Measurements from ENCODE around the gene NINJ2. TPM values are rescaled to one million over a fixed set of nuclear protein-coding genes. Genes with fewer than 3 reads are reported as not detected.

NINJ2 gene
- total RNA-seq, 1 experiment from 2014 or later = not detected

DNA sequence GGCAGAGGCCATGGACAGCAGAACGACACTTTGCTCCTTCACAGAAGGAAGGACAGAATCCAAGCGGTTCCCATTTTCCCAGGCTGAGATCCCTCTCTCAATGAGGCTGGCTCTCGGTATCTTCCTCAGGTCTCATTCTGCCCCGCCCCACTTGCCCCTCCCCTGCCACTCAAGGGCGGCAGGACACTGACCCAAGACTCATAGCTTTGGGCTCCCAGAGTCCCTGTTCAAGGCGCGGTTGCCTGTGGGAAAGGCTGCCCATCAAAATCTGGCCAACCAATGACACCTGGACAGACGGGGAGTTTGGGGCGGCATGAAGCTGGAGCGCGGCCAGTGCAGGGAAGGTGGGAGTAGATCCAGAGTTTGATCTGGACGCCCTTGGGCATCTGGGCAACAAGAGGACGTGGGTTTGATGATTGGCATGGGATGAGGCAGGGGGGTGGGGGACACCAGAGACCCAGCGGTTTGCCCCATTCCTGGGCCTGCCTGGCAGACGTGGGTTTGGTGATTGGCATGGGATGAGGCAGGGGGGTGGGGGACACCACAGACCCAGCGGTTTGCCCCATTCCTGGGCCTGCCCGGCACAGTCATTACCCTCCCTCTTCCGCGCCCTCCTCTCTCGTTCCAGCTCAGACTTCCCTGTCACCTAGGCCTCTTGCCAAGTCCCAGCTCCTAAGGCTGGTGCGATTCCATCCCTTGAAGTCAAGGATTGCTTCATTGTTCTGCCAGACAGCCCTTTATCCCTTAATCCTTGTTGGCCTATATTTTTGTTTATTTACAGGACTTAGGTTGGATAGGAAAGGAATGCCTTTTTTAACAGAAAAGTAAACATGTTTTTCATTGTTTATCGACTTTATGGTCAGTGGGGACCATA lies 92.1 kb downstream of the NINJ2 start:
- peak; percentile 93 for DNase-seq (ENCODE audit: low read depth)

DNA sequence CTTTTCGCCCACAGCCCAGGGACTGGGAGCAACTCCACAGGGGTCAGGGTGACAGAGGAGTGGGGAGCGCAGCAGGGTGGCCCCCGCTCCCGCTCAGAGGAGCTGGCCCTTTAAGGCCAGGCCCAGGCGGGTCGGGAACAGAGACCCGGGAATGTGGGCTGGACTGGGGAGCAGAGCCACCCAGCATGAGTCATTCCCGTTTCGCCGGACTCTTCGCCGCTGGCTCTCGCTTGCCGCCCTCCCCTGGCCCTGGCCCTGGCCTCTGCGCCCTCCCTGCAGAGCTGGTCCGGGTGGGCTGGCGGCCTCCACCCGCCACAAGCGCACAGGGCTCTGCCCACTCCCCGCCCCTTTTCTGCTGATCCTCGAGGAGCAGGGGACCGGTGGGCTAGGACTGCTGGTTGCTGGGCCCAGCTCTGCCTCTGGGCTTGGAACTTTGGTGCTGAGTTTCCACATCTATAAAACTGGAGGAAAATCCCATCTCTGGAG lies 92.8 kb downstream of the NINJ2 start:
- peak; percentile 88 for DNase-seq (ENCODE audit: low read depth)

DNA sequence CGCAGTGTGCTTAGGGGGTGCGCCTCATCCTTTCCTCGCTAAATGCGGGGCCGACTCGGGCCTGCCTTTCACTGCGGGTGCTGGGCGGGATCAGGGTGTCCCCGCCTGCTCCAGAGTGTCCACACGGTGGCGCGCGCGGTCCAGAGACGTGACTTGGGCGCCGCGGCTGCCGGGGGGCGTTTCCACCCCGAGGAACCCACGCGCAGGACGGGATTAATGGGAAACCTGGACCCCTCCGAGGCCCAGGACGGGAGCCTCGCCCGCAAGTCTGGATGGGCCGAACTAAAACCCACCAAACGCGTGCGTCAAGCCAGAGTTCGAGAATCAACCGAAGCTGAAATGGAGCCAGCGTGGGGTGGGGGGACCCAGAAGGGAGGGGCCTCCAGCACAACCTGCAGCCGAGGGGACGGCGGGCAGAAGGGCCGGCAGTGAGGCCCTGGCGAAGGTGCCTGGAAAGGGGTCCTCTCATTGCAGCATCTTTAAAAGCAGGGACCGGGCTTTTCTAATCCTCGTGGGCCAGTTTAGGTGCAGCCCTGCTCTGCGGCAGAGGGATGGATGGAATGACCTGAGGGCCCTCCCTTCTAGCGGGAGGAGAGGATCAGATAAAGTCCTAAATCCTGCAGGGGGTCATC lies 93.3 kb downstream of the NINJ2 start:
- DNase-seq (ENCODE audit: low read depth) = peak; percentile 79

DNA sequence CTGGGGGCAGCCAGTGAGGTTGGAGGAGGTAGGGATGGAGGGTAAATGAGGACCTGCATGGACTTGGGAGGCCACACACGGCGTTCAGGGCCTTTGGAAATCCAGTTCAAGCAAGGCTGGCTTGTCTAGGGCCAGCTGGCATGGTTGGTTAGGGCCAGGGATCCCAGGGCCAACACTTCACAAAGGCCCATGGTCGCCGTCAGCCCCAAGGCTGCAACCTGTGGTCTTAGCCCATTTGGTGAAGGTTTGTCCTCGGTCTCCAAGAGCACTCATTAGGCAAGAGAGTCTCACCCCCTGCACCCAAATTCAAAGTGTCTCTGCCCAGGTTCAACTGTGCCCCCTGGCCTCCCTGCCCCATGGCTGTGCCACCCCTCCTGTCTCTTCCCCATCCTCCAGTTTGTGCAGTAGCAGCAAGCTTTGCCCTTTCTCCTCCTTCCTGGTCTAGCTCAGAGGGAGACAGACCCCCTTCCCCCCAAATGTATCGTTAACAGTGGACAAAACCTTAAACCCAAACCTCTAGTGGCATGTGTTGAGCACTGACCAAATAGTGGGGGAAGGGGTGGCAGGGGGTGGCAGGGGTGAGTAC lies 94.1 kb downstream of the NINJ2 start:
- no peak for DNase-seq (ENCODE audit: low read depth)

DNA sequence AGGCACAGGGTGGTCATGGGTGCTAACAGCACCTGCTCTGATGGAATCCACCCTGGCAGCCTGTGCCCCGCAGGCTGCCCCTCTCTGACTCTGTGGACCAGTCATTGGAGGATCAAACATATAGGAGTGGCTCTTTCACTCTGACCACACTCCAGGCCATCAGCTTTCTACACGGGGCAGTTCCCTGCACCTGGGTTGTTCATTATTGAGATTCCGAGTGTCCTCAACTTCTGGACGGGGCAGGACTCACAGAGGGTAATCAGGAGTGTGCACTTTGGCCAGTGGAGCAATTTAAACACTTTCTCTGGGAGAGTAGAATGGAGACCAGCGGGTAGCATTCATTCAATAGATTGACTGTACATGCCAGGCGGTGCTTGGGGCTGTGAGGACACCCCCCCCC lies 94.8 kb downstream of the NINJ2 start:
- DNase-seq (ENCODE audit: low read depth) = no peak

DNA sequence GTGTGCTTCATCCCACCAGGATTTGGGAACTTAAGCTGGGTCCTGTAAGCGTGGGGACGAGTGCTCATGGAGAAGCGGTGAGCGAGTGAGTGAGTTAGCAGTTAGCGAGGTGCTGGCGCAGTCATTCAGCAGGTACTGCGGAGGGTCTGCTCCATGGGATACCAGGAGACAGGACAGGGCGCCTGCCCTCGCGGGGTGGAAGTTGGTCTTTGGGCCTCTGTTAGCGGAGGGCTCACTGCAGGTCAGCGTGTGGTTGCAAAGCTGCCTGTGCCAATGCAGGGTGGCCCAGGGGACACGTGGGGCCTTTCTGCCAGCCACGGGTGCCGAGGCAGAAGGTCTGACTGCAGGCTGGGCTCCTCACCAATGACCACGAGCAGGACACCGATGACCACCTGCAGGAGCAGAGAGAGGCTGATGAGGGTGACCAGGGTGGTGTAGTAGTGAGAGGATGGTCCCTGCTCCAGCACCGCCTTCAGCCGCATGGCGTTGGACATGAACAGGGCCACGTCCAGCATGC lies 97.6 kb downstream of the NINJ2 start:
- no peak for DNase-seq (ENCODE audit: low read depth)

DNA sequence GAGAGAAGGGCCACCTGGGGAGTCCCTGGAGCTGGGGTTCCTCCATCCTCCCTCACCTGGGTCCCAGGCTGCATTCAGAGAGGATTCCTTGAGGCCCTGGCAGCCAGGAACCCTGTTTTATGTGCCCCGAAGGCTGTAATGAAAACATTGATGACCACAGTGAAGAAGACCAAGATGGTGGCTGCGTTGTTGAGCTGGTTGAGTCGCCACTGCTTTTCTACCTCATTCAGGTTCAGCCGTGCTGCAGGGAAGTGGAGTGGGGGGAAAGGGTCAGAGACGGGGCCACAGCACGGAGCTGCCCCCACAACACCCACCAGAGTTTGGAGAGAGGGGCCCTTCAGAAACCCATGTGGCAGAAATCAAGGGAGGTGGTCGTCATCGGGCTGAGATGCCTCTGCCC lies 98.1 kb downstream of the NINJ2 start:
- no peak for DNase-seq (ENCODE audit: low read depth)

DNA sequence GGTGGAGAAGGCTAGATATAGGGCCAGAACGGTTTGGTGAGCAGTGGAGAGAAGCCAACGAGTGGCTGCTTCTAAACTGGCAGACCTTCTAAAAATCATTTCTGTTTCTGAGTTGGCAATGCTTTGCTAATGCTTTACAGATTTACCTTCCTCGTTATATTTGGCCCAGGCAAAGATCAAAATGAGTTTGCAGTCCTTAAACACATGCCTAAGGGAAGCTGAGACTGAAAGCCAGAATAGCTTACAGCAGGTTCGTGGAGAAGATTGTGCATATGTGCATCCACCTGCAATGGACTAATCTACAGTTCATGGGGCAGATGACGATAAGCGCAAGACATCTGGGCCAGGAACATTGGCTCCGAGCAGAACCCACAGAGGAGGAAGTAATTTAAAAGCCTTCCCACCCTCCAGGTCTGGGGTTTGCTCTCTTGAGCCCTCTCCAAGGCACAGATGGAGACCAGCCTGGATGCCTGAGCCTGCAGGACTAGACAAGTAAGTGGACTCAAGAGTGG lies 99.4 kb downstream of the NINJ2 start:
- no peak for DNase-seq (ENCODE audit: low read depth)

DNA sequence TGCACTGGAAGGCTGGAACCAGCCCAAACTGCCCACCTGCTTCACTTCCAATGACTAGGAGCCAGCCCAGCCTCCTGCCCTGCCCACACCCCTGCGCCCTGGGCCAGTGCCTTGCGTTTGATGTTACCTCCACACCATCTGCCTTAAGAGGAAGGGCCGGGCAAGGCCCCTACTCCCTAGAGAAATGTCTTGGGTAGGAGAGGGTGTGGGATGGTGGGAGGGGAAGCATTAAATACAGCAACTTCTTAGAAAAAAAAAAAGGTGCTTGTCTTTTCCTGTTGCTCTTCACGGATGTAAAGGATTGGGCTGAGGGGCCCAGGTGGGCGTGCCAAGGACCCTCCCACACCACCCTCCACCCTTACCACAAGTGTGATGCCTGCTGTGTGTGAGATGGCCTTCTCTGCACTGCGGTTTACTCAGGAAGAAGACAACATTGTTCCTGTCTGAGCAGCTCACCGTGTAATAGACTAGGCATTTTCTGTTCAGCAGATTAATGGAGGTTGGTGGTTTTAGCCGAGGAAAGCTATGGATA lies 99.9 kb downstream of the NINJ2 start:
- no peak for DNase-seq (ENCODE audit: low read depth)

DNA sequence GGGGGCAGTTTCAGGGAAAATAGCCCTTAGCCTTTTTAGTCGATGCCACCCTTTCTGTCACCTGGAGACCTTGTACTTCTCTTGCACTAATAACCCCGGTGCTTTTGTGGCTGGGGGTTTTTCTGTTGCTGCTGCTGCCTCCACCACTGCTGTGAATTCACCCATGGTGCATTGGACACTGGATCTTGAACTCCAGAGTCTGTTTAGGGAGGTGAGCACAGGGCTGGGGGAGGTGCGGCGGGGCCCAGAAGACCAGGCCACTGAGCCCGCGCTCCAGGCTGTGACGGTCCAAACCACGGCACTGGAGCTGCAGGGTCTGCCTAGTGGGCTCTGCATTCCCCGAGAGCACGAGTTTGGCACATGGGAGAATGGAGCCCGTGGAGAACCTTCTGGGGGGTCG lies 100.6 kb downstream of the NINJ2 start:
- DNase-seq (ENCODE audit: low read depth) = no peak

DNA sequence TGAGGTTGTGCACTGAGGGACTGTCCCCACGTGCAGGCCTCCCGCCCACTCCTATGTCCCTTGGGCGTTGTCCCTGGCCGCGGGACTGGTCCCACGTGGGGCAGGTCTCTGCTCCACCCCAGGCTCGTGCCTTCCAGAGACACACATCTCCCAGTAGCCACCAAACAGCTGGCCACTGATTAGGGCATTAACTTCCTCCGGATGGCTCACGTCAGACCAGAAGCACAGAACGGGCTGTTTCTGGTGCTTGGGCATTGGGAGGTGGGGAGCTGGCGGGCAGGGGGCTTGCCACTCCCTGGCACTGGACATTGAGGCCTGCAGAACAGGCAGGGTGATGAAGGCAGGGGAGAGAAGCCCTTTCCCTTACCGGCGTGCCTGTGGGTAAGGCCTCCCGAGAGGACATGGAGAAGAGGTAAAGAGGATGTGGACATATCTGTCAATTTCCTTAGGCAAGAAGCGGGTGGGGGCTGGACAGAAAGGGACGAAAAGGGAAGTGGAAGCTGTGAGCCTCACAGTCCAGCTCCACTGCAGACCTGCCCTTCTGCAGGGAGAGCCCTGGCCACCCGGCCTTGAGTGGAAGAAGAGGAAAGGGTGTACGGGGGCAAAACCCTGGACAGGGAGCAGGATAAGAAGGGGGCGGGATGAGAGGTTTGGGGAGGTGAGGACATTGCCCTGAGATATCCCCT lies 101.2 kb downstream of the NINJ2 start:
- no peak for DNase-seq (ENCODE audit: low read depth)

DNA sequence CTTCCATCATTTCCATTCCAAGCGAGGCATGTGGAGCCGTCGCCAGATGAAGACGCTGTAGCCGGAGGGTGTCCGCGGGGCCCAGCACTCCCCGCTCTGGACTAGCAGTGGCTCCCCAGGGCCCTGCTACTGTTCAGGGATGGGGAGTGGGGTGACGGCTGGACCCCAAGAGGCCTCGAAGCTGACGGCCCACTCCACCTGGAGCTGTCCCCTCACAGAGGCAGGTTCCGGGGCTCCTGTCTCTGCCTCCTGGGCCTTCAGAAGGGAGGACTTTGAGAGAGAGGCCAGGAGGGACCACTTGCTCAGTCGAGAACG lies 101.9 kb downstream of the NINJ2 start:
- DNase-seq (ENCODE audit: low read depth) = no peak

DNA sequence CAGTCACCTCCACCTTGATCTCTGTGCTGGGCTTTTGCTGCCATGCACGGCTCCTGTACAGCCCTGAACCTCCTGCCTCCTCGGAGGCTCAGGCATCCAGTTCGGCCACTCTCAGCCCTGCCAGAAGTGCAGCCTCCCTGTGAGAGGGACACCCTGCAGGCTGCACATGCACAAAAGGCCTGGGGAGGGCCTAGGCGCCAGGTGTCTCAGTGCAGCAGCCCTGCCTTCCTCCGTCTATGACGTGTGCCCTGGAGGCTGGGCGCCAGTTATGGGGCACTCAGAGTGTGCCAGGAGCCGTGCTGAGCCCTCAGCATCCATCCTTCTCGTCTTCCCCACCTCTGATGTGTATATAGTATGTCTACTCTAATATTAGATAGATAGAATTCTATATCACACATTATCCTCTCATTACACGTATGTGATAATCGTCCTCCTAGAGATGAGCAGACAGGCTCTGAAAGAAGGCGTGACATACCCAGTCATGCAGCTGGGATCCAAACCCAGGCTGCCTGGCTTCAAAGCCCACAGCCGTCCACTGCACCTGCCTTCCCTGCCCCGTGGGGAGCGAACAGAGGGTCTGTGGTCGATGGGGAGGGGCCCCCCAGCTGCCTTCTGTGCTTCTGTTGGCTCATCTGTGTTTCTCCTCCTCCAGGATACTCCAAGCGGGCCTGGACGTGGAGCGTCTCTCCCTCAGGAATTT lies 102.4 kb downstream of the NINJ2 start:
- DNase-seq (ENCODE audit: low read depth) = no peak

DNA sequence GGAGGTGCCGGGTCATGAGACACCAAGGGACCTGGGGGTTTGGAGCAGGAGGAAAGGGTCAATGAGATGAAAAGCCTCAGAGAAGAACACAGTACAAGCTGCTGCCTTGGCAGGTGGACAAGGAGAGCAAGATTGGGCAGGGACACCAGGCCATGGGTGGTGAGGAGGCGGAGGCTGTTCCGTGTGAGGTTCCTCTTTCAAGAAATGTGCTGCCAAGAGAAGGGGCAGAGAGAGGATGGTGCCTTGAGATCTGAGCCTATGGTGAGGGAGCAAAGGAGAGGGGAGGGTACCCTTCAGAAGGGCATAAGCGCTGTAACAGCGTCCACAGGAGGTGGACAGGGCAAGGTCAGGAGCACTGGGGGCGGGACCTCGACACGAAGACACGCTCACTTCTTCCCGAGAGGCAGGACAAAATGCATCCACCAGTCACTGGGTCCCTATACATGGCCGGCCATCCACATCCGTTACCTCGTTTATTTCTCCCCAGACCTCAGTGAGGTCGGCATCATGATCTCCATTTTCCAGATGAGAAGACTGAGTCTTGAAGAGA lies 103.3 kb downstream of the NINJ2 start:
- no peak for DNase-seq (ENCODE audit: low read depth)

DNA sequence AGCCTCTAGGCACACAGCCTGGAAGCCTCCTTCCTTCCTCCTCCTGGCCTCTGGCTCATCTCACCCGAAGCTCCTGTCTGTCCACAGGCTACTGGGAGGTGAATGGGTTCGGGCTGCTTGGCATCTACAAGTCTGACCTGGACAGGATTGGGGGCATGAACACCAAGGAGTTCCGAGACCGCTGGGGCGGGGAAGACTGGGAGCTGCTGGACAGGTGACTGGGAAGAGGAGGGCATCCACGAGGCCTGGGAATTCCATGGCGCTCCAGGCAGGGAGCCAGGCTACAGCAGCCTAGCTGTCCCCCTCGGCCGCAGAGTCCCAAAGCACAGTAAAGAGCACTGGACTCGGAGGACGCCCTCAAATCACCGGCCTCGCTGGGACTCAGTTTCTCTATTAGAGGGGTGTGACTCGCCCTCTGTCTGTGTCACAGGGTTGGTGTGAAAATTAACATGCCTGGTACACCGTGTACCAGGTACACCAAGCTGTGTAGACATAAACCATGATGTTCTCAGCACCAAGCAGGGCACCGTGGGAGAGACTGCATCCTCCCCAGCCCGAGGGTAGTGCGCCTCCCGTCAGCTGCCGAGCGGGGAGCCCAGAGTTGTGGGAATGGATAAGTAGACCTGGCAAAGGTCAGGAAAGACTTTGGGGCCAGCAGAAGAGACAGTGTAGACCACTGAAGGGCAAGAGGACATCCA lies 103.9 kb downstream of the NINJ2 start:
- DNase-seq (ENCODE audit: low read depth) = no peak

DNA sequence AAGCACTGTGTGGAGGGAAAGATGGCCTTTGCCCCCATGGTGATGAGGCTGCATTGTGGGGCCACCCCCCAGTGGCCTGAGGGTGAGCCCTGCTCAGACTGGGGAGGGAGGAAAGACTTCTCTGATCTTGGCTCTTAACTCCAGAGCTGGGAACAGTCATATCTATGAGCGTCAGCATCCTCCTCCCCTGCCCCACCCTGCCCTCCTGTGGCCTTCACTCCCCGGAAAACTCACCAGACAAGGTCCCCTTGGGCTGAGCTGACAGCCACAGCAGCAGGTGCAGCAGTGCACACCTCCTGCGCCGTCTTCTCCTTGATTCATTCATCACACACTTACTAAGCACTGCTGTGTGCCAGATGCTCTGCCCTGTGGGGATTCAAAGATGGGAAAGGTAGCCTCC lies 104.7 kb downstream of the NINJ2 start:
- DNase-seq (ENCODE audit: low read depth) = no peak

DNA sequence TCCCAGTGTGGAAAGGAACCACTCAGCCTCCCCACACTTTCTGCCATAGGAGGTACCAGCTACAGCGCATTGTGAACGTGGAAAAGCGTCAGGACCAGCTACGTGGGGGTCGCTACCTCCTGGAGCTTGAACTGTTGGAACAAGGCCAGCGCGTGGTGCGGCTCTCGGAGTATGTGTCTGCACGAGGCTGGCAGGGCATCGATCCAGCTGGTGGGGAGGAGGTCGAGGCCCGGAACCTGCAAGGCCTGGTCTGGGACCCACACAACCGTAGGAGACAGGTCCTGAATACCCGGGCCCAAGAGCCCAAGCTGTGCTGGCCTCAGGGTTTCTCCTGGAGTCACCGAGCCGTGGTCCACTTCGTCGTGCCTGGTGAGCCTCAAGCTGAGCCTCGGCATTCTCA lies 106.7 kb downstream of the NINJ2 start:
- DNase-seq (ENCODE audit: low read depth) = no peak

DNA sequence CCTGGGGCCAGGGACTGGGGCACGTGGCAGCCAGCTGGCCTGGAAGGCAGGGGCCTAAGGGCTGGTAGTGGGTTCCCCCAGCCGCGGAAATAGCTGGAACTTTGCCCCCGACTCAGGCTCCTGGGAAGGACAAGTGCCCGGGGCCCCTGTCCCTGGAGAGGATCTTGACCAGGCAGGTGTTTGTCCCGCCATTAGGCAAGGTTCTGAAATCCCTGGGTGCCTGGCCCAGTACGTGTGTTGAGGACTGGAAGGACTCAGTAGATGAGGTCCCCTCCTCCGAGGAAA lies 109.3 kb downstream of the NINJ2 start:
- DNase-seq (ENCODE audit: low read depth) = no peak

DNA sequence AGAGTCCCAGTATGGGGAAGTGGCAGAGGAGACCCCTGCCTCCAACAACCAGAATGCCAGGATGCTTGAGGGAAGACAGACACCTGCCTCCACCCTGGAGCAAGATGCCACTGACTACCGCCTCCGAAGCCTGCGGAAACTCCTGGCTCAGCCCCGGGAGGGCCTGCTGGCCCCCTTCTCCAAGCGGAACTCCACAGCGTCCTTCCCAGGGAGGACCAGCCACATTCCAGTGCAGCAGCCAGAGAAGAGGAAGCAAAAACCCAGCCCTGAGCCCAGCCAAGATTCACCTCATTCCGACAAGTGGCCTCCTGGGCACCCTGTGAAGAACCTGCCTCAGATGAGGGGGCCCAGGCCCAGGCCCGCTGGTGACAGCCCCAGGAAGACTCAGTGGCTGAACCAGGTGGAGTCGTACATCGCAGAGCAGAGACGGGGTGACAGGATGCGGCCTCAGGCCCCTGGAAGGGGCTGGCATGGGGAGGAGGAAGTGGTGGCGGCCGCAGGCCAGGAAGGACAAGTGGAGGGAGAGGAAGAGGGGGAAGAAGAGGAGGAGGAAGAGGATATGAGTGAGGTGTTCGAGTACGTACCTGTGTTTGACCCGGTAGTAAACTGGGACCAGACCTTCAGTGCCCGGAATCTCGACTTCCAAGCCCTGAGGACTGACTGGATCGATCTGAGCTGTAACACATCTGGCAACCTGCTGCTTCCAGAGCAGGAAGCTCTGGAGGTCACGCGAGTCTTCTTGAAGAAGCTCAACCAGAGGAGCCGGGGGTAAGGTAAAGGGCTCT lies 109.8 kb downstream of the NINJ2 start:
- DNase-seq (ENCODE audit: low read depth) = no peak
